Ovary (tissue), 3 donors: ENCODE results near the gene CDK15.

Source experiments
- CTCF ChIP-seq, 3 donors: fragments of 450-650 bp in 2 of 3; fragments of 200-600 bp in 1 of 3; IDR thresholded peaks; one replicate each; pipeline versions ENCODE4 v1.5.1 to v1.8.0; 2016 to 2022; ENCODE audit warnings: antibody characterized with exemption in 3 of 3, mild to moderate bottlenecking in 1 of 3
- EP300 ChIP-seq: sonication (generic); formaldehyde crosslinking; IDR thresholded peaks from one replicate; pipeline ENCODE4 v1.6.1; 2017; ENCODE audit warnings: antibody characterized with exemption
- POLR2A ChIP-seq: fragments of 450-650 bp; IDR thresholded peaks from one replicate; pipeline ENCODE4 v1.6.1; 2017; ENCODE audit warnings: antibody characterized with exemption, mild to moderate bottlenecking, moderate library complexity
- donor health status: DM: no; HTN: no; CAD: no.

GRCh38 chr2:201798252-201798913 lies 8.0 kb upstream of the CDK15 start:
- TF ChIP-seq EP300 (no peak), POLR2A (no peak), CTCF (IDR thresholded peaks at IDR 0.05) (no peak)
